NCI-H1694 treated with DMSO at 0.1 percent for 48 hours (cell line): ENCODE results near the gene FGF14.

Source experiments
- DNase-seq: peaks from one replicate; lab custom pipeline; 2025; lab: John Stamatoyannopoulos, UW

FGF14 gene

DNA sequence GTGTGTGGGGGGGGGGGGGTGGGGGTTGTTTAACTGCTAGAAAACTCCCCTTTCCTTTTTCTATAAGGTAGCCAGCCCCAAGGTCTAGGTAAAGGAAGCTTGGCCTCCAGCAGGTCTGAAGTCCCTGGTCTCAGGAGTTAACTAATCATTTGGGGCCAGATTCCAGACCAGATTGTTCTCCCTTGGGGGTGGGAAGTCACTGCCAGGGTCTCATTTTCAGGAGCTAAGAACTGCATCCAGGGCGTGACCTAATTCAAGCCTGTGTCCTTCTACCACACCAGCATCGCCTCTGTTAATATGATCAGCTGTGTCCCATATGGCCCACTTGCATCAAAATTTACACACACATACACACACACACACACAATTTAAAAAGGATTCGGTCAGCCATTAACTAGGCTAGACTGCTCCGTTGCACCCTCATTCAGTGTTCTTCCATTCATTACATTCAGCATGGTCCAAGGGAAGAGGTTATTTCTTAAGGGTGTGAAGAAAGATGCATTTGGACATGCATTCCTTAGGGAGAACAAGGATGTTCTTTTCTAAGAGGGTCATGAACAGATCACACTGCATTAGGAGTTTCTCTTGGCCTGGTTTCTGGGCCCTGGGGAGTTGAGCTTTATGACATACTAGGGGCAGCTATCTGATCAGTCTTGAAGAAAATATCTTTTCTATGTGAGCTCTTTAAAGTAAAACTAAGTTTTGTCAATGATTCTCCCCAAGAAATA is 91.0 kb downstream of the FGF14 start:
- no peak for DNase-seq

DNA sequence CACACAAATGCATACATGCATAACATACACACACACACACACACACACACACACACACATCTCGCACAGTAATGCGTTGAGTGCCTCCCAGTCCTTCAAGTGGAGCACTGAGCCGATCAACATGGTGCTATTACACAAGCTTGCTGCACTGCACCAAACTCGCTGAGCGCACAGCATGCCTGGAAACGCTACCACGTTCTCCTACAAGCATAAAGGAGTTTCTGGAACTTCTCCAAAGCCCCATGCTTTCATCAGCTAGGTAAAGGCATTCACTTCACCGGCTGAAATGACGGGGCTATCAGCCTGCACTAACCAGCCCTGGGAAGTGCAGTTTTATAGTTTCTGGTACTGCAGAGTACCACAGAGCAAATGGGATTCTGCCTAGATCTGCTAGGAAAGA is 92.7 kb downstream of the FGF14 start:
- no peak for DNase-seq

DNA sequence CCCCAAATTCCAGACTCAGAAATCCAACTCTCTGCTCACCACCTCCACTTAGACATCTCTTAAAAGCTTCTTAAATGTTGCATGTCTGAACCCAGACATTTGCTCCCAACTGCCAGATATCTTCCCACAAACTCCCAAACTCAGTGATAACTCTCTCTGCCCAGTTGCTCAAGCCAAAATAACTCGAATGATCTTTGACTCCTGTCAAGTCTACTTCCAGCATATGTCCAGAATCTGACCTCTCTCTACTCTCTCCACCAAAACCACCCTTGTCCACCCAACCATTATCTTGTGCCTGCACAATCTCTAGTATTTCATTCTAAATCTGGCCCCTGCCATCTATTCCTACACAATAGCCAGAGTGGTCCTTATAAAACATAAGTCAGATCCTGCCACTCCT is 99.3 kb downstream of the FGF14 start:
- no peak for DNase-seq

DNA sequence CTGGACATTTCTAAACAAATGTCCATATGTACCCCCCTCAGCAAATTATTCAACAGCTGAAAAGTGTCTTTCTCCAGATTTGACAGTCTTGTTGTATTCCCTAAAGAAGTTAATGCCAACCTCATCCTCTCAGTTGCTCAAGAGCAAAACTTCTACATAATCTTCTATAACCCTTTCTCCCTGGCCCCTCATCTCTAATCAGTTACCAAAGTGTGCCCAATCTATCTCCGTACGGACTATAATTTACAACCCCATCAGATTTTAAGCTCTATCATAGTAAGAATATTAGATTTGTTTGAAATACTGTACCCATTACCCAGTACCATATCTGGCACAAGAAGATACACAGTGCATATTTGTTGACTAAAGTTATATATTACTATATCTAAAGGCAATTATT is 101.5 kb downstream of the FGF14 start:
- no peak for DNase-seq

DNA sequence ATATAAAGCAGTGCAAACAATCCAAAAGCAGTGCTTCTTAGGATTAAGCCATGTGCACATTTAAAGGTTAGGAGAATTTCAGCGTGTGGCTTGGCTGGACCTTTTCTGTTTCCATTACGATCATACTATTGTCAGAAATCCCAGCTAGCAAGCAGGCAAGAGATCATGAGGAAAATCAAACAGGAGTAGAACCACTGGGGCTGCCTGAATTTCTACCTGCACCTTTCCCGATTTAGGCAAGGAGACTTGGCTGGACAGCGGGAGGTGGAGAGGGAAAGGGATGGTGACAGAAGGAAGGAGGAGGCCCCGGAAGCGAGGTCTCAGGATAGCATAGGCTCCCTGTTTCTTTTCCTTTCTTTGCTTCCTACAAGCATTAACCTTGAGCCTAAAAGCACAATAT is 102.5 kb downstream of the FGF14 start:
- DNase-seq: no peak

DNA sequence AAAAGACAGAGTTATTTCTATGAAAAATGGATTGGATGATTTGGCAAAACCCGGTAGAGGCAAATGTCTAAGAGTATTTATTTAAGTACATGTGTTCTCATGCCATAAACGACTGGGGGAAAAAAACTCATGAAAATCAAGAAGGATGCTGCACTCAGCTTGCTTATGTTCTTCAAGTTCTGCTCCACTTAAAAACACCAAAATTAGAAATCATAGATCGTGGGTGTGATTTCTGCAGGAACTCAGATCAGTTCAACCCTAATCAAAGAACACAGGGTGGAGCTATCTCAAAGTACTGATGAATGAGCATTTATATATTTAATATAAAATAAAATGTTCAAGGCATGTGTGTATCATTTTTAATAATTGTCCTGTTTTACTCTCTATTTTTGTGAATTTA is 103.8 kb downstream of the FGF14 start:
- DNase-seq: no peak

DNA sequence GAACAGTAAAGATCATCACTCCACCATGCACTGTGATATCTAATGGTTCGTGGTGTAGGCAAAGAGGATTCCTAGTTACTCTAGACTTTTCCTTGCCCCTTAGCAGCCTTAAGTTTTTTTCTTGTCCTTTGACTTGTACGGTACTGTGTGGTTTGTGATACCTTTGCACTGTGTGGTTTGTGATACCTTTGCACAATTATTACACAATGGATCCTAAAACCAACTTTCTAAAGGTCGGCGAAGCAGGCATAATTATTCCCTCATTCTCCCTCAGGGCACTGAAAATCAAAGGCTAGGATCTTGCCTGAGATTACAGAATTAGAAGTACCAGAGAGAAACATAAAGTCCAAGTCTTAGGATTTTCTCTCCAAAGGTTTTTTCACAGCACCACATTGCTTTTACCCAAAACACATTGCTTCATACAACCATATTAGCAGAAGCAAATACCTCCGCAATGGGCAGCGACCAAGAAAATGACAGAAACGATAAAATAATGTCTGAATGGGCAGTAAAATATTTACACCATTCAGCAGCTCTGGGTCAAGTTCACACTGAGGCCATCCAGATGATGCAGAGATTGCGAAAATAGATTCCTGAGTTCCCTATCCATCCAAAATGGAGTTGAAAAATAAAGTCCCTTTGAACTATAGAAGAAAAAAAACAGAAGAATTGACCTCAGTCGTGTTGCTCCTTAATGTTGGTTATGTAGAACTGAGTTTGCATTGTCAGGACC is 106.4 kb downstream of the FGF14 start:
- DNase-seq: no peak

DNA sequence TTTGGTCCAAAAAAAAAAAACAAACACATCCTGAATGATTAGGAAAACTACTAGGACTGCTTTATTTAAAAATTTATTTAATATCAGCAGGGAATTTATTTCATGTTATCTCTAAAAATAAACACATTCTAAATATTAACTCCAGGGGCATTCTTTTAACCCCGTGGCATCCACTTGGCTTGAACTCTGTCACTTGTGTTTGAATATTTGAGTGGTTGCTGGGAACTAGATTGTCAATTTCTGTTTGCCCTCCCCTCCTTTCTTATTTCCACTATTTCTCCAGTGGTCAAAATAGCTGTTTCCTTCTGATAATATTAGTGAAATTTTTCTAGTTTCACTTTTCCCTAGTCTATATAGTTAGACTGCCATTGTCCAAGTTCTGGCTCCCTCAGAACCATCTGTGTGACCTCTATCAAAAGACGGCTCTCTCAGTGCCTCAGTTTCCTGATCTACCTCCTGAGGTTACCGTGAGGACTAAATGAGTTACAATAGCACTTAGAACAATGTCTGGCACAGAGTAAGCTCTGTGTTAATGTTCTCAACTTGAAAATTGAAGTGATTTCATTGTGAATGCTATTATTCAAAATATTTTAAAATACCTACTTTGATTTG is 107.3 kb downstream of the FGF14 start:
- no peak for DNase-seq

DNA sequence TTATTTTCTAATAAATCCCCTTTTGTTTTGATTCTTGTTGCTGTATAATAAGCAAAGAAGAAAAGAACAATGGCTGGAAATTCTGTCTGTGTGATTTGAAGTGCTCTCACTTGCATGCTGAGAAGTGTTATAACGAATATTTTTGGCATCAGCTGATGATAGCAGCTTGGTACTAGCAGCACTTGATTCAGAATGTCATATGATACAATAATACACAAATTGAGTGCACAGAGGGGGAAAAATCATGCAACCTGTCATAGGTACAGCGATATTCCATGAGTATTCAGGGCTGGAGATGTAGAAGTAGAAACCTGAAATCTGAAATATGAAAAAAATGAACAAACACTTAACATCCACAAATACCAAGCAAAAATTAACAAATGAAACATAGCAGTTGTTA is 108.1 kb downstream of the FGF14 start:
- DNase-seq: peak; percentile 68

DNA sequence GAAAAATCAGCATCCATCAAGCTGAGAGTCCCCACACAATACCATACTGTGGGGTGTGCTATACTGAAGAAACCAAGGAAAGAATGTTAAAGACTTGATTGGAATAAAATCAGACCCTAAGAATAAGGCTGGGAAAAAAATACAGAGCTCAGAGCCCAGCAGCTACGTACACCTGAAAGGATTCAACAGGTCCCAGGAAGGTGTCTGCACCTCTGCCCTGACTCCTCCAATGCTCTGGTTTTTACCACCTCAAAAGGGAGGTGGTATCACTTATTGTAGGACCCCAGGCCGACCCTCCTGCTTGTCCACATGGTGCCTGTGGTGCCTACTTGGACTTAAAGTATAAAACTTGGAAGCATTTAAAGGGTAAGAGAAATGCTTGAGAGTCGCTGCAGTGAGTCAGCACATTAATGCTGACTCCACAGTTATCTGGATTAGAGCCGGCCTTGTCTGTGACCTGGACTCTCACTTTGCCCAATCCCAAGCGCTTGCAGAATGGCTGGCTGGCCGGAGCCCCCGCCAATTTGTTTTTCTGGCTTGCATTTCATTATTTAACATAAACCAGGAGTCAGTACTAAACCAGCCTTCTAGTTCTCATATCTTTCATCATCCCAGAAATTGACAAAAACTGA is 110.1 kb downstream of the FGF14 start:
- no peak for DNase-seq

DNA sequence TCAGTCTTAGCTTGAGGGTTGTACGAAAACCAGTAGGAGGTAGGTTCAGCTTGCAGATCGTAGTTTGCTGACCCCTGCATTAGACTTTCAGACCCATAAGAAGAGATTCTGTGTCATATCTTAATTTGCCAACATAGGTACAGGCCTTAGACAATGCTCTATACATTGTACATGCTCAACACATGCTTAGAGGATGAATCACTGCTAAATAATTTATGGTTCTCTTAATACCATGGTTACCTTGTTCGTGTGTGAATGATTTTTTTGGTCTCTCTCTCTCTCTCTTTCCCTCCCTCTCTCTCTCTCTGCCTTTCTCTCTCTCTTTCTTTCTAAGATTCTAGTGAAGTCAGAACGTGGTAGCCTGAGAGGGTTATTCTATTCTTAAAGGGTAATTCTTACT is 112.2 kb downstream of the FGF14 start:
- DNase-seq: no peak

DNA sequence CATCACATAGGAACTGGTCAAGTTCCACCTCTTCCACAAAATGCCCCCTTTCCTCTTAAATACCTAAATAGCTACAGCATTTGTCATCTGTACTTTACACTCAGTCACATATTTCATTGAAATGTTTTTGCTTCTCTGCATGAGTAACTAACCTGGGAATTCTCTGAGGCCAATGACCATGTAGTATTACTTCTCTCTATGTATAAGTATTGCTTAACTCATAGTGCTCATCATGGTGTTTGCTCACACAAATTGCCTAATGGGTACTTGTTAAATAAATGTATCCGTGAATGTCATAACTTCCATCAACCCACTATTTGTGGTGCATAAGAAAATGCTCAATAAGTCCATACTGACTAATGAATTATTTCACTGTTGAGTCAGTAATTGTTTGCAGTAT is 115.5 kb downstream of the FGF14 start:
- no peak for DNase-seq

DNA sequence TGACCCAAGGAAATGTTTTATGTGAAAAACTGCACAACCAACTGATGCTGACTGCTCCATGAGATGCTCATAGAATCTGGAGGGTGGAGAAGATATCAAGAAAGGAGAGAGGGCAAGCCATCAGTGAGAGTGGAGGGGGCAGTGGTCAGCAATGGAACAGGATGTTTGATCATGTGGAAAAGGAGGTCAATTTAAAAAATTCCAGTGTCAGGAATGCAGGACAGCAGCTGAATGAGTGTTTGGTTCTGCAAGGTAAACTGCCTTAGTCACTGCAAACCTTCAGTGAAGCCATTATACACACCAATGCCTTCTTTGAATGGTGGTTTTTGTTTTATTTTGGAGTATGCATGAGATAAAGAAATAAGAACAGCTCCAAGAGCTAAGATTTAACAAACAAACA is 121.5 kb downstream of the FGF14 start:
- DNase-seq: no peak

DNA sequence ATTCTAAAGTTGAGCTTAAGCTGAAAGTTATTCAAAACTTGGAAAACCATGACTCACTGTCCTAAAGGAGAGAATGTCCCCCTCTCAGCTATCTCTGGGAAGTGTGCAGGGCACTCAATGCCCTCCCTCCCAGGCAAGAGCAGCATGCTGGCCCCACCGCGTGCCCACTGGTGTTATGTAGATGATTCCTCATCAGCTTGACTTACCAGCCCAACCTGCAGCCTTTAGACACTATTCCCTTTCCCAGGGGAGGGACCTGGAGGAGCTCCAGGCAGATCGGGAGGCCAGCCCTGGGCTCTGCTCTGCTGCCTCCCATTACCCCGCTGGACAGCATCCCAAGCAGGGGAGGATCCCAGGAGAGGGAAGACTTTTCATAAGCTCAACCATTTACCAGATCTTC is 124.6 kb downstream of the FGF14 start:
- no peak for DNase-seq

DNA sequence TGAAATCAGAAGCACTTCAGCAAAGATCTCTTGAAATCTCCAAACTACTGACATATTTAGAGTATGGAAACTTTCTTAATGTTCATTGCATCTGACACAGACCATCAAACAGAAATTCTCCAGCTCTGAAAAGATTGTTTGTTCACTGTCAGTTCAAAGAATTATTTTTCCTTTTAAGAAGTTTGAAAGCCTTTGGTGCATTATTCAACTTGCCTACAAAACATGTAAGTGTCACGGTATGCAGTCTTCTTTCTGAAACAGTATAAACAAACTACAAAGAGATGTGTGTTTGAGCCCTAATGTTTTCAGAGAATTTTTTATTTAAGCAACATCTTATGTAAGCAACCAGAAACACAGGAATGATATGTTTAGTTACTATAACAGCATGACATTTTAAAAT is 125.4 kb downstream of the FGF14 start:
- DNase-seq: no peak

DNA sequence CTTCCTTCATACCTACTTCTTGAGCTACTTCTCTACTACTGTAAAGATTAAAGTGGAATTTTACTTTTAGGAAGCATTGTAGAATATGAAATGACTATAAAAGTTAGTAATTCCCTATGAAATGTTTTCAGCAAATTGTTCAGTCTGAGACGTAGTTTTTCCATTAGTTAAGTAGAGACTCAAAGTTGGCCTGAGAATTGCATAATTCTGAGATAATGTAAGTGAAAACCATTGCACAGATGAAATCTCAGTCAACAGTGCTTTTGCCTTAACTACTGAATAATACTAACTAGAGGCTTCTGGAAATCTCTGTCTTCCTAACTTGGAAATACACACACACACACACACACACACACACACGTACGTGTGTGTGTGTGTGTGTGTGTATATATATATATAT is 125.9 kb downstream of the FGF14 start:
- DNase-seq: no peak

DNA sequence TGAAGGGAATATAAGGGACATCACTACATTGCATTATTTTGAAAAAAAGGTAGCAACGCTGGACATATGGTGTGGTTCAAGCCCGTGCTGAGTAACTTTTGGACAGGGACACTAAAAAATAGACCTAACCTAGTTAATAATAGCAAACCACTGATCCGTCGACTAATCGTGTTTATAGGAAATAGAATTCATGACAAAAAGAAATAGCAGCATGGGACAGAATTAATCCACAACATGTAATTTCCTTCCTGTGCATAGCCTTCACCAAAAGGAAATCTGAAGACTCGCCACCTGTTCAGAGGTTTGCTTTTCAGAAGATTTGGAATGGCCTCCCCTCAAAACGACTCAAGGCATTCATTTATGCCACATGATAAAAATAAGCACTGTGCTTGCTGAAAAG is 128.7 kb downstream of the FGF14 start:
- DNase-seq: no peak

DNA sequence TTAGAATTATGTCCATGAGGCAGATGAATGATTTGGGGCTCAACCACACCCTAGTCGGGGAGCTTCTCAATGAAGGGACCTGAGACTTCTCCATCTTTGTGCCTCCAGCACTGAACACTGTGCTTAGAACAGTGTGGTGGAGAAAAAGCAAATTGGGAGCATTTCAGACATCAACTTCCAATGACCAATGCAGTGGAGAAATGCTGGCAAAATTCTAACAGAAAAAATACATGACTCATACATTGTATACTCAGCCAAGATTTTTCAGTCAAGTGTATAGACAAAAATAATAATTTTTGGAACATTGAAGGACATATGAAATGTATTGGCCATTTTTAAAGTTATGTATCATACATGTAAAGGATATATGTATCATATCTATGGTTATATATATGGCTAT is 134.7 kb downstream of the FGF14 start:
- no peak for DNase-seq

DNA sequence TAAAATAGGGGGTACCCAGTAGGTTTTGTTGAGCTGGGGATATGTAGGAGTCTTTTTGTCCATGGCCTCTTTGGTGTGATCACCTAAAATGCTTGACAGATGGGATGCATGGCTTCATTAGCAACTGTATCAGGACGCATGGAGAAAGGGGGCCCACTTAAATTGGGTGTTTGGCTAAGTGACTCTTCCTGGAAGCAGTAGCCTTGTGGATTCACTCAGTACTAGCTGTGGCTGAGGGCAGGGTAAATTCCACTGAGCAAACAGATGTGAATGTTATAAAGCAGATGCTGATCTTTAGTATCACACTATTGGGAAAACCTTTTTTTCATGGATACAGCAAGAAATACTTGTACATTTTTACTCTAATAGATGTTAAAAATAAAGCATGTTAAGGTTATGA is 140.0 kb downstream of the FGF14 start:
- DNase-seq: peak; percentile 25

DNA sequence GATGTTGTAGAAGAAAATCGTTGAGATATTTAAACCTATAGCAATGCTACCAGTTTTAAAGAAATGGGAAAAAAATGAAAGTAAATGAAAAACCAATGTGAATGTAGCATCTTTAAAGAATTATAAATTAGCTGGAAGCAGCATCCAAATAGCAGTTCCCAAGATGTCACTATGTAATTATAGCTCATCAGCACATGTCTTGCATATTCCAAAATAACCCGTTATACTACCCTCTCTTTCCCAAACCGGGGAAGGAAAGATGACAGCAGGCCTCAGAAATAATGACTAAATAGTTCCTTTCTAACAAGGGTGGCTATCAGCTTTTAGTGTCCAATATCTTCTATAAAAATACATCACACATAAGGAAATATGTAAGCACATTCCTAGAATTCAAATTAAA is 140.5 kb downstream of the FGF14 start:
- no peak for DNase-seq

DNA sequence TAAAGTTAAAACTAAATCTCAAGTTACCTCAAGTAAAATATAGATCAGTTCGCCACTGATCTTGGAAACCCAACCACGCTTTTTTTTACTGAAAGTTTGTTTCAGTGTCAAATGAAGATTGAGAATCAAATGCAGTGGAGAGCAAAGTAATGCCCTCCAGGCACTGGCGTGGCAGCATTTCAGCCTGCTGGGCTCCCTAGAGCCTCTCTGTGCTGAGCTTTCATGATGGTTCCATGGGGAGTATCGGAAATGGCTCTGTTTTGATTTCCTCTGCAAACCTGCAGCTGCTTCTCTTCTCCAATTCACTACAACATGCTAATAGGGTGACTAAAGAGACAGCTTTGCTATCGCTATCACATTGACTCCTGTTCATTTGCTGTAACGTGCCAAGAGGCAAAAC is 141.6 kb downstream of the FGF14 start:
- no peak for DNase-seq

DNA sequence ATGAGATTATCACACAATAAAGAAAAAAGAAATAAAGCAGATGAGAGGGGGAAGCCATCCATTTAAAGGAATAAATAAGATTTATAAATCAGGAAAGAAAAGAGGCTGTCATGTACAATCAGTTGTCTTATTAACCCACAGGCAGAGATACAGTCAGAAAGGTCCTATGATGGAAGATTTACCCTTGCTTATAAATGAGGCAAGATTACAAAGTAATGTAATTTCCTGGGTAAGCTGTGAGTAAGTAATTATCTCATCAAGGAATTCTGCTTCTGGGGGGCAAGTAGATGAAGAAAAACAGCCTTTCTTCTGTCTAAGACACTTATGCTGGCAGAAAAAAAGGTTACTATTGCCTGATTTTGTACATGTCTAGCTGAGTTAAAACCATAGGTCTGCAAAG is 146.4 kb downstream of the FGF14 start:
- no peak for DNase-seq

DNA sequence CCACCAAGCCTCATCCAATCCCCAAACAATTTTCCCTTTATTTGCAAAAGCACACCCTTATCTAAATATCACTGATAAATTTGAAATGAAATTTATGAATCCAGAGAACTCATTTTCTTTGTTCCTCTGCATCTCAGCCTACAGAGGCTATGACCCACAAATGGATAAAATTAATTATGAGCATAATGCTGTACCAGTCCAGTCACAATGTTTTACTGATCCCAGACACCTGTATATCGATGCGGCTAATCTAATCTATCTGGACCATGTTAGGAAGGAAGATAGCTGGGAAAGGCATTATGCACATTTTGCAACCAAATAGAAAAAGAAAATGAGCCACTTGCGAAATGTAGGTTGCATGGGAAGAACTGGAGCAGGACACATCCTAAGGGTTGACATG is 150.0 kb downstream of the FGF14 start:
- no peak for DNase-seq
